SK-N-SH (cell line): Measurements from ENCODE around the gene HOXB2. TPM values are rescaled to one million over a fixed set of nuclear protein-coding genes. Genes with fewer than 3 reads are reported as not detected.

Experiments used
- CTCF ChIA-PET: fragments of 300-600, 350-600 bp; formaldehyde crosslinking; extraction: SDS; loops from one replicate; lab custom pipeline; 2021; lab: Yijun Ruan, JAX
- POLR2A ChIA-PET: fragments of 350-600 bp; sonication (Branson Sonifier 250); formaldehyde crosslinking; extraction: SDS; loops from one replicate; lab custom pipeline; 2020; ENCODE audit warnings: antibody characterized with exemption, inconsistent platforms; lab: Yijun Ruan, JAX
- DNase-seq: peaks from one replicate; pipeline ENCODE4 v3.0.0; 2012
- H2AFZ ChIP-seq: fragments of 200-600 bp; sonication (generic); 2 replicates; pipeline ENCODE4 v1.8.1; 2016; ENCODE audit warnings: antibody characterized with exemption, mild to moderate bottlenecking, low read depth
- H3F3A ChIP-seq: fragments of 200-600 bp; sonication (generic); replicated peaks from 2 replicates; pipeline ENCODE3; 2016; ENCODE audit warnings: antibody characterized with exemption, mild to moderate bottlenecking; ENCODE audit not compliant: insufficient read depth
- H3K27ac ChIP-seq, 2 experiments: fragments of 200-500 bp in 1 of 2; fragments of 200-600 bp in 1 of 2; sonication (Bioruptor generic) in 1 of 2; sonication (generic), shearing (Covaris generic) in 1 of 2; 2 replicates each; pipeline versions ENCODE4 v1.5.1 to v1.6.1; 2014 to 2016; ENCODE audit warnings: low read depth in 2 of 2, inconsistent platforms in 1 of 2, low read length in 1 of 2, mild to moderate bottlenecking in 1 of 2, mixed read lengths in 1 of 2
- H3K27me3 ChIP-seq: fragments of 200-600 bp; sonication (generic), shearing (Covaris generic); 2 replicates; pipeline ENCODE4 v1.6.1; 2016; ENCODE audit warnings: mixed run types; ENCODE audit not compliant: insufficient read depth
- H3K36me3 ChIP-seq, 2 experiments: fragments of 200-500 bp in 1 of 2; fragments of 200-600 bp in 1 of 2; sonication (Bioruptor generic) in 1 of 2; sonication (generic) in 1 of 2; replicated peaks in 1 of 2; 2 replicates each; pipeline versions ENCODE3 to v1.5.1; 2014 to 2016; ENCODE audit warnings: low read length in 1 of 2, mild to moderate bottlenecking in 1 of 2; ENCODE audit not compliant: insufficient read depth in 2 of 2, control insufficient read depth in 1 of 2
- H3K4me1 ChIP-seq, 2 experiments: fragments of 200-500 bp in 1 of 2; fragments of 200-600 bp in 1 of 2; sonication (Bioruptor generic) in 1 of 2; sonication (generic), shearing (Covaris generic) in 1 of 2; 2 replicates each; pipeline versions ENCODE4 v1.5.1 to v1.6.1; 2014 to 2016; ENCODE audit warnings: low read depth in 1 of 2, low read length in 1 of 2, mixed run types in 1 of 2; ENCODE audit not compliant: insufficient read depth in 2 of 2, control insufficient read depth in 1 of 2
- H3K4me2 ChIP-seq: fragments of 200-600 bp; sonication (generic), shearing (Covaris generic); 2 replicates; pipeline ENCODE4 v1.6.1; 2017; ENCODE audit warnings: mixed run types
- H3K4me3 ChIP-seq, 2 experiments: fragments of 200-500 bp in 1 of 2; fragments of 200-600 bp in 1 of 2; sonication (Bioruptor generic) in 1 of 2; sonication (generic), shearing (Covaris generic) in 1 of 2; 2 replicates each; pipeline versions ENCODE4 v1.5.1 to v1.8.1; 2014 to 2016; ENCODE audit warnings: low read depth in 2 of 2, inconsistent platforms in 1 of 2, low read length in 1 of 2, mild to moderate bottlenecking in 1 of 2, mixed read lengths in 1 of 2, moderate library complexity in 1 of 2
- H3K79me2 ChIP-seq: fragments of 200-600 bp; sonication (generic); 2 replicates; pipeline ENCODE4 v1.8.1; 2017; ENCODE audit warnings: mild to moderate bottlenecking; ENCODE audit not compliant: insufficient read depth
- H3K9ac ChIP-seq: fragments of 200-600 bp; sonication (generic); 2 replicates; pipeline ENCODE4 v1.6.1; 2017; ENCODE audit warnings: mixed run types
- H3K9me2 ChIP-seq: fragments of 200-600 bp; sonication (generic); 2 replicates; pipeline ENCODE4 v1.6.1; 2017; ENCODE audit warnings: mixed run types
- H3K9me3 ChIP-seq: fragments of 200-600 bp; sonication (generic); 2 replicates; pipeline ENCODE4 v1.6.1; 2017; ENCODE audit warnings: mixed run types, mild to moderate bottlenecking, moderate library complexity
- H4K20me1 ChIP-seq: fragments of 200-600 bp; sonication (generic); 2 replicates; pipeline ENCODE4 v1.6.1; 2017; ENCODE audit warnings: mild to moderate bottlenecking, mixed run types; ENCODE audit not compliant: insufficient read depth
- CHD2 ChIP-seq: fragments of 150-350 bp; IDR thresholded peaks from 2 replicates; pipeline ENCODE4 v1.6.1; 2018; ENCODE audit warnings: low read length; ENCODE audit not compliant: partially characterized antibody
- CTCF ChIP-seq: fragments of 200-600 bp; sonication (generic); IDR thresholded peaks from 2 replicates; pipeline ENCODE4 v1.6.1; 2017; ENCODE audit warnings: antibody characterized with exemption, mild to moderate bottlenecking, moderate library complexity
- ELF1 ChIP-seq: IDR thresholded peaks from 2 replicates; pipeline ENCODE4 v1.4.0; 2012
- EP300 ChIP-seq, 2 experiments: IDR thresholded peaks; 2 replicates each; pipeline versions ENCODE4 v1.4.0 to v1.6.1; 2012; ENCODE audit warnings: borderline replicate concordance in 1 of 2, low read depth in 1 of 2, low read length in 1 of 2
- MEF2A ChIP-seq: IDR thresholded peaks from 2 replicates; pipeline ENCODE4 v1.4.0; 2012; ENCODE audit warnings: low read depth, borderline replicate concordance
- RFX5 ChIP-seq: IDR thresholded peaks from 2 replicates; pipeline ENCODE4 v1.6.1; 2012; ENCODE audit warnings: mild to moderate bottlenecking, improper control_type of control experiment, low read length
- TEAD4 ChIP-seq: IDR thresholded peaks from 2 replicates; pipeline ENCODE4 v1.4.0; 2012; ENCODE audit warnings: mild to moderate bottlenecking, borderline replicate concordance; ENCODE audit not compliant: insufficient read depth
- WGBS: methylation state at CpG from one replicate; pipeline ENCODE4 v1.1.6; 2017; ENCODE audit warnings: low lambda C conversion rate; 5-methylcytosine and 5-hydroxymethylcytosine counted together
- polyA plus RNA-seq, 3 experiments: library from polyadenylated mRNA; depleted of rRNA; stranded (reverse); fragments of >200 nt; gene quantifications; 2 replicates each; pipeline ENCODE4 v1.2.3, GENCODE V29; 2012
- TF ChIP-seq, protein P1 (sequence below): IDR thresholded peaks from 2 replicates; pipeline ENCODE4 v1.4.0; 2012; ENCODE audit warnings: low read depth, borderline replicate concordance
- TF ChIP-seq, protein P2 (sequence below): fragments of 150-350 bp; IDR thresholded peaks from 2 replicates; pipeline ENCODE4 v1.6.1; 2017; ENCODE audit warnings: antibody characterized with exemption, low read length, low read depth, borderline replicate concordance
- TF ChIP-seq, protein P3 (sequence below): fragments of 150-350 bp; IDR thresholded peaks from 2 replicates; pipeline ENCODE4 v1.6.1; 2016; ENCODE audit warnings: mild to moderate bottlenecking, low read depth, low read length
- TF ChIP-seq, protein P4 (sequence below): IDR thresholded peaks from 2 replicates; pipeline ENCODE4 v1.6.1; 2012; ENCODE audit warnings: mild to moderate bottlenecking, low read depth, low read length, moderate library complexity

HOXB2 gene
- polyA plus RNA-seq, 1 of the 3 experiments (the other 2 are of a cell fraction), result 1.9 TPM

- TF ChIP-seq, protein P1, sequence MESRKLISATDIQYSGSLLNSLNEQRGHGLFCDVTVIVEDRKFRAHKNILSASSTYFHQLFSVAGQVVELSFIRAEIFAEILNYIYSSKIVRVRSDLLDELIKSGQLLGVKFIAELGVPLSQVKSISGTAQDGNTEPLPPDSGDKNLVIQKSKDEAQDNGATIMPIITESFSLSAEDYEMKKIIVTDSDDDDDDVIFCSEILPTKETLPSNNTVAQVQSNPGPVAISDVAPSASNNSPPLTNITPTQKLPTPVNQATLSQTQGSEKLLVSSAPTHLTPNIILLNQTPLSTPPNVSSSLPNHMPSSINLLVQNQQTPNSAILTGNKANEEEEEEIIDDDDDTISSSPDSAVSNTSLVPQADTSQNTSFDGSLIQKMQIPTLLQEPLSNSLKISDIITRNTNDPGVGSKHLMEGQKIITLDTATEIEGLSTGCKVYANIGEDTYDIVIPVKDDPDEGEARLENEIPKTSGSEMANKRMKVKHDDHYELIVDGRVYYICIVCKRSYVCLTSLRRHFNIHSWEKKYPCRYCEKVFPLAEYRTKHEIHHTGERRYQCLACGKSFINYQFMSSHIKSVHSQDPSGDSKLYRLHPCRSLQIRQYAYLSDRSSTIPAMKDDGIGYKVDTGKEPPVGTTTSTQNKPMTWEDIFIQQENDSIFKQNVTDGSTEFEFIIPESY, result no peak
- TF ChIP-seq TEAD4, result no peak
- TF ChIP-seq CTCF, result no peak
- TF ChIP-seq, protein P2, sequence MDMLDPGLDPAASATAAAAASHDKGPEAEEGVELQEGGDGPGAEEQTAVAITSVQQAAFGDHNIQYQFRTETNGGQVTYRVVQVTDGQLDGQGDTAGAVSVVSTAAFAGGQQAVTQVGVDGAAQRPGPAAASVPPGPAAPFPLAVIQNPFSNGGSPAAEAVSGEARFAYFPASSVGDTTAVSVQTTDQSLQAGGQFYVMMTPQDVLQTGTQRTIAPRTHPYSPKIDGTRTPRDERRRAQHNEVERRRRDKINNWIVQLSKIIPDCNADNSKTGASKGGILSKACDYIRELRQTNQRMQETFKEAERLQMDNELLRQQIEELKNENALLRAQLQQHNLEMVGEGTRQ, result no peak
- Histone ChIP-seq H4K20me1 (peaks cover 4% of the 10 kb centered on the region; the same call in 1 of the 2 replicates), H3K4me3 (no peak overlapping the region), H3K79me2 (no peaks in the 10 kb centered on the region), H3K4me2 (no peak overlapping the region; the same call in 1 of the 2 replicates), H3K4me1 (peaks cover 0 to 2% of the 10 kb centered on the region in 2 experiments; a peak in 1 of 4 replicates), H3K9ac (no peak overlapping the region), H3K27me3 (peaks cover 97% of the 10 kb centered on the region), H3K36me3 (no peaks in the 10 kb centered on the region), H3K27ac (no peak overlapping the region), H2AFZ (no peak overlapping the region), H3K9me2 (no peaks in the 10 kb centered on the region), H3K9me3 (no peaks in the 10 kb centered on the region), H3F3A (no peaks in the 10 kb centered on the region)
- CTCF ChIA-PET, result interaction anchor here (1.0 to 1.1 kb wide), 2 partner anchors 53 to 72 kb away, joined by 3 read pairs; no protein-coding TSS in a partner anchor
- POLR2A ChIA-PET, result no interaction called here
- WGBS, result 30% methylated on average over 68 of the region's 73 CpGs
- no peak for DNase-seq
Measured at GRCh38 chr17:48564188-48565021, 19.5 kb upstream of the HOXB2 start.

DNA sequence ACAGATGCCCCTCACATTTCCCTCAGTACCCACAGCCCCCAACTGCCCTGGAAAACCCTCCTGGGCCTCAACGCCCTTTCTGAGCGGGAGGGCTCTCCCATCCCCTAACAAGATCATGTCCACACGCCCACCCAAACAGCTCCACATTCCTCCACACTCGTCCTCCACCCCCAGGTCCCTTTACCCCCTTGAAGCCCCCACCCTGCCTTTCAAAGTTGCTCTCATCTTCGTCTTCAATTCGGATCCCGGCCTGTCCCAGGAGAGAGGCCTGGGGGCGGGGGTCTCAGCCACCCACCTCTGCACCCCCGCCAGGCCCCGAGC is 18.9 kb upstream of the HOXB2 start:
- WGBS, result 21% methylated on average over 10 of the region's 10 CpGs
- H4K20me1 ChIP-seq, result peaks cover 4% of the 10 kb centered on the region; the same call in 1 of the 2 replicates
- H3K4me3 ChIP-seq, result no peak overlapping the region
- no peak for DNase-seq
- no peak overlapping the region for H2AFZ ChIP-seq
- CTCF ChIA-PET, result interaction anchor here (0.7 to 1.1 kb wide), 2 partner anchors 29 to 71 kb away, joined by 3 to 4 read pairs; no protein-coding TSS in a partner anchor
- H3K4me1 ChIP-seq, result peaks cover 0 to 2% of the 10 kb centered on the region in 2 experiments; a peak in 1 of 4 replicates
- H3K9me2 ChIP-seq, result no peaks in the 10 kb centered on the region
- no peaks in the 10 kb centered on the region for H3F3A ChIP-seq
- H3K27ac ChIP-seq, result no peak overlapping the region
- H3K27me3 ChIP-seq, result peaks cover 97% of the 10 kb centered on the region
- POLR2A ChIA-PET, result no interaction called here
- no peaks in the 10 kb centered on the region for H3K36me3 ChIP-seq
- no peak overlapping the region for H3K4me2 ChIP-seq
- no peak overlapping the region for H3K9ac ChIP-seq
- no peaks in the 10 kb centered on the region for H3K9me3 ChIP-seq
- H3K79me2 ChIP-seq, result no peaks in the 10 kb centered on the region
- TF ChIP-seq, protein P1, result no peak
- TF ChIP-seq EP300 (IDR thresholded peaks at IDR 0.05; ENCODE audit: borderline replicate concordance in 1 of 2, low read depth in 1 of 2, low read length in 1 of 2) (no peak), TEAD4 (no peak), ELF1 (no peak), CHD2 (no peak), RFX5 (no peak), MEF2A (no peak)
- TF ChIP-seq, protein P3, sequence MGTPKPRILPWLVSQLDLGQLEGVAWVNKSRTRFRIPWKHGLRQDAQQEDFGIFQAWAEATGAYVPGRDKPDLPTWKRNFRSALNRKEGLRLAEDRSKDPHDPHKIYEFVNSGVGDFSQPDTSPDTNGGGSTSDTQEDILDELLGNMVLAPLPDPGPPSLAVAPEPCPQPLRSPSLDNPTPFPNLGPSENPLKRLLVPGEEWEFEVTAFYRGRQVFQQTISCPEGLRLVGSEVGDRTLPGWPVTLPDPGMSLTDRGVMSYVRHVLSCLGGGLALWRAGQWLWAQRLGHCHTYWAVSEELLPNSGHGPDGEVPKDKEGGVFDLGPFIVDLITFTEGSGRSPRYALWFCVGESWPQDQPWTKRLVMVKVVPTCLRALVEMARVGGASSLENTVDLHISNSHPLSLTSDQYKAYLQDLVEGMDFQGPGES, result no peak
- TF ChIP-seq, protein P4, sequence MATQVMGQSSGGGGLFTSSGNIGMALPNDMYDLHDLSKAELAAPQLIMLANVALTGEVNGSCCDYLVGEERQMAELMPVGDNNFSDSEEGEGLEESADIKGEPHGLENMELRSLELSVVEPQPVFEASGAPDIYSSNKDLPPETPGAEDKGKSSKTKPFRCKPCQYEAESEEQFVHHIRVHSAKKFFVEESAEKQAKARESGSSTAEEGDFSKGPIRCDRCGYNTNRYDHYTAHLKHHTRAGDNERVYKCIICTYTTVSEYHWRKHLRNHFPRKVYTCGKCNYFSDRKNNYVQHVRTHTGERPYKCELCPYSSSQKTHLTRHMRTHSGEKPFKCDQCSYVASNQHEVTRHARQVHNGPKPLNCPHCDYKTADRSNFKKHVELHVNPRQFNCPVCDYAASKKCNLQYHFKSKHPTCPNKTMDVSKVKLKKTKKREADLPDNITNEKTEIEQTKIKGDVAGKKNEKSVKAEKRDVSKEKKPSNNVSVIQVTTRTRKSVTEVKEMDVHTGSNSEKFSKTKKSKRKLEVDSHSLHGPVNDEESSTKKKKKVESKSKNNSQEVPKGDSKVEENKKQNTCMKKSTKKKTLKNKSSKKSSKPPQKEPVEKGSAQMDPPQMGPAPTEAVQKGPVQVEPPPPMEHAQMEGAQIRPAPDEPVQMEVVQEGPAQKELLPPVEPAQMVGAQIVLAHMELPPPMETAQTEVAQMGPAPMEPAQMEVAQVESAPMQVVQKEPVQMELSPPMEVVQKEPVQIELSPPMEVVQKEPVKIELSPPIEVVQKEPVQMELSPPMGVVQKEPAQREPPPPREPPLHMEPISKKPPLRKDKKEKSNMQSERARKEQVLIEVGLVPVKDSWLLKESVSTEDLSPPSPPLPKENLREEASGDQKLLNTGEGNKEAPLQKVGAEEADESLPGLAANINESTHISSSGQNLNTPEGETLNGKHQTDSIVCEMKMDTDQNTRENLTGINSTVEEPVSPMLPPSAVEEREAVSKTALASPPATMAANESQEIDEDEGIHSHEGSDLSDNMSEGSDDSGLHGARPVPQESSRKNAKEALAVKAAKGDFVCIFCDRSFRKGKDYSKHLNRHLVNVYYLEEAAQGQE, result no peak
